Thyroid gland (tissue), 4 donors: ENCODE measurements around the gene ADIPOR1. TPM values are rescaled to one million over a fixed set of nuclear protein-coding genes. Genes with fewer than 3 reads are reported as not detected.

Experiments
- DNase-seq, 2 donors: peaks; one replicate each; pipeline ENCODE4 v3.0.0-alpha.2; 2019
- H3K27ac ChIP-seq, 3 donors: fragments of 200-600 bp; sonication (generic); 1 replicate in 2 of 3; 2 replicates in 1 of 3; pipeline ENCODE4 v1.5.1; 2016 to 2019; ENCODE audit warnings: mild to moderate bottlenecking in 1 of 3, moderate library complexity in 1 of 3
- H3K27me3 ChIP-seq: fragments of 200-600 bp; sonication (generic); one replicate; pipeline ENCODE4 v1.5.1; 2019
- H3K36me3 ChIP-seq, 2 donors: fragments of 200-600 bp; sonication (generic); one replicate each; pipeline ENCODE4 v1.5.1; 2016 to 2019
- H3K4me1 ChIP-seq, 2 donors: fragments of 200-600 bp; sonication (generic); one replicate each; pipeline ENCODE4 v1.5.1; 2017 to 2019
- H3K4me3 ChIP-seq, 3 donors: fragments of 200-600 bp; sonication (generic); replicated peaks in 1 of 3; 1 replicate in 2 of 3; 2 replicates in 1 of 3; pipeline ENCODE4 v1.5.1; 2016; ENCODE audit warnings: mild to moderate bottlenecking in 1 of 3
- H3K9me3 ChIP-seq: fragments of 200-600 bp; sonication (generic); one replicate; pipeline ENCODE4 v1.5.1; 2017
- POLR2A ChIP-seq, 2 donors: fragments of 450-650 bp; IDR thresholded peaks; one replicate each; pipeline ENCODE4 v1.6.1; 2017; ENCODE audit warnings: antibody characterized with exemption in 2 of 2, mild to moderate bottlenecking in 2 of 2, moderate library complexity in 1 of 2
- WGBS, 2 donors: methylation state at CpG; one replicate each; pipeline ENCODE4 v1.1.5; 2017; 5-methylcytosine and 5-hydroxymethylcytosine counted together
- intact Hi-C: fragments of 100-400 bp; cut with DNase I; formaldehyde crosslinking; loops from one replicate; pipeline ENCODE4 v1.15.1; 2023
- small RNA-seq: library from RNA; depleted of rRNA; stranded (forward); fragments of <200 nt; gene quantifications from one replicate; pipeline ENCODE3, GENCODE V24; 2016
- total RNA-seq, 4 donors: library from RNA; depleted of rRNA; stranded (reverse); fragments of >200 nt; gene quantifications; one replicate each; pipeline ENCODE4 v1.2.3, GENCODE V29; 2016
- TF ChIP-seq, protein P1 (sequence below), 6 experiments: fragments of 200-600 bp in 3 of 6; fragments of 450-650 bp in 3 of 6; sonication (generic) in 3 of 6; IDR thresholded peaks; one replicate each; pipeline ENCODE4 v1.5.1; 2016 to 2019; ENCODE audit warnings: antibody characterized with exemption in 6 of 6, mild to moderate bottlenecking in 2 of 6, inconsistent platforms in 1 of 6, moderate library complexity in 1 of 6

ADIPOR1 gene
- total RNA-seq, 4 donors from 2014 or later = 76.3 to 108 (median 81.2) TPM

DNA sequence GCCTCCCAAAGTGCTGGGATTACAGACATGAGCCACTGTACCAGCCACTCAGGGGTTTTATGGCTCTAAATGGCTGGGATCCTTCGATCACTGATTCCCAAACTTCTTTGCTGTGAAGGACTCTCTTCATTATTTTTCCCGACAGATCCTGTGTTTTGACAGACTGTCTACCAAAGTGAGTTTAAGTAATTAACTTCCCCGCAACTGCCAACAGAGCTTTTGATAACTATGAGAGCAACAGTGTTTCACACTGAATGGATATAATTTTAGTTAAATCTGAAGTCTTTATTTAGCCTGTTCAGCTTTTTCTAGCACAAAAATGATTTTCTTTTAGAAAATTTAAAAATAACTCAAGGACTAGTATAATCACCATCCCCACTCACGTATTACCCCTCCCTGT is 56.6 kb downstream of the ADIPOR1 start:
- DNase-seq = no peak
- H3K4me3 ChIP-seq = no peak overlapping the region
- H3K27ac ChIP-seq = no peak overlapping the region
- H3K36me3 ChIP-seq = peaks cover 4 to 21% of the 10 kb centered on the region in 2 donors
- no peak for TF ChIP-seq POLR2A (IDR thresholded peaks at IDR 0.05)
- TF ChIP-seq, protein P1, sequence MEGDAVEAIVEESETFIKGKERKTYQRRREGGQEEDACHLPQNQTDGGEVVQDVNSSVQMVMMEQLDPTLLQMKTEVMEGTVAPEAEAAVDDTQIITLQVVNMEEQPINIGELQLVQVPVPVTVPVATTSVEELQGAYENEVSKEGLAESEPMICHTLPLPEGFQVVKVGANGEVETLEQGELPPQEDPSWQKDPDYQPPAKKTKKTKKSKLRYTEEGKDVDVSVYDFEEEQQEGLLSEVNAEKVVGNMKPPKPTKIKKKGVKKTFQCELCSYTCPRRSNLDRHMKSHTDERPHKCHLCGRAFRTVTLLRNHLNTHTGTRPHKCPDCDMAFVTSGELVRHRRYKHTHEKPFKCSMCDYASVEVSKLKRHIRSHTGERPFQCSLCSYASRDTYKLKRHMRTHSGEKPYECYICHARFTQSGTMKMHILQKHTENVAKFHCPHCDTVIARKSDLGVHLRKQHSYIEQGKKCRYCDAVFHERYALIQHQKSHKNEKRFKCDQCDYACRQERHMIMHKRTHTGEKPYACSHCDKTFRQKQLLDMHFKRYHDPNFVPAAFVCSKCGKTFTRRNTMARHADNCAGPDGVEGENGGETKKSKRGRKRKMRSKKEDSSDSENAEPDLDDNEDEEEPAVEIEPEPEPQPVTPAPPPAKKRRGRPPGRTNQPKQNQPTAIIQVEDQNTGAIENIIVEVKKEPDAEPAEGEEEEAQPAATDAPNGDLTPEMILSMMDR (IDR thresholded peaks at IDR 0.05) = no peak
- H3K4me1 ChIP-seq = no peaks in the 10 kb centered on the region
- intact Hi-C loops = no loop called here
- H3K9me3 ChIP-seq = no peaks in the 10 kb centered on the region
- H3K27me3 ChIP-seq = no peaks in the 10 kb centered on the region
- WGBS, 2 donors = 94 to 95% methylated on average over 4 of the region's 4 CpGs

DNA sequence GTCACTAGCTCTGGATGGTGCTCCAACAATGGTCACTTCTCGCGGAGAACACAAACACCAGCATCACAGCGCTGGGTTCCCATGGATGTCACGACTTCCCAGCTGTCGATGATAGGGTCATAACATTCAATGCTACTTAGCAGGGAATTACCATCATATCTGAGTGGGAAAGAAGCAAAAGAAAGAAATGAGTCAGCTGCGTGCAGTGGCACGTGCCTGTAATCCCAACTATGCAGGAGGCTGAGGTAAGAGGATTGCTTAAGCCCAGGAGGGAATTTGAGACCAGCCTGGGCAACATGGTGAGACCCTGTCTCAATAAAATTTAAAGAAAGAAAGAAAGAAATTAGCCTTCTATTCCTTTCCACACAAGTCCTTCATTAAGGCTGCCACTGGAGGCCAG is 65.6 kb downstream of the ADIPOR1 start:
- Histone ChIP-seq H3K4me3 (no peak overlapping the region), H3K9me3 (no peaks in the 10 kb centered on the region), H3K27ac (no peak overlapping the region), H3K27me3 (no peaks in the 10 kb centered on the region), H3K36me3 (peaks cover 47 to 49% of the 10 kb centered on the region in 2 donors), H3K4me1 (peaks cover 7 to 11% of the 10 kb centered on the region in 2 donors)
- DNase-seq = no peak
- TF ChIP-seq, protein P1 (IDR thresholded peaks at IDR 0.05) = no peak
- no peak for TF ChIP-seq POLR2A (IDR thresholded peaks at IDR 0.05)
- intact Hi-C loops = no loop called here
- 96% methylated on average over 7 of the region's 7 CpGs for WGBS, 2 donors

Small RNAs within 50 kb of the gene (small RNA-seq; reads per million reads assigned to genes)
- not detected for gene RF00019

Other genes starting within 250 kb of the ADIPOR1 start
- gene SYT2, start 247.9 kb downstream of the ADIPOR1 start, total RNA-seq = under 1 TPM in 2 of 4 donors, not detected in 2; under 0.01 to 0.38 TPM
- 10 to 100 TPM; 53.1 to 78.5 (median 61.2) TPM for gene KDM5B, start 149.9 kb downstream of the ADIPOR1 start, total RNA-seq
- not detected for gene PCAT6, start 147.4 kb downstream of the ADIPOR1 start, total RNA-seq
- 10 to 100 TPM in 1 of 4 donors, 1 to 10 TPM in 3; 6.1 to 10.7 (median 7.8) TPM for gene RABIF, start 69.2 kb downstream of the ADIPOR1 start, total RNA-seq
- 10 to 100 TPM; 25.1 to 34.0 (median 29.1) TPM for gene KLHL12, start 31.1 kb downstream of the ADIPOR1 start, total RNA-seq
- 10 to 100 TPM; 48.0 to 94.8 (median 64.6) TPM for gene CYB5R1, start 8.9 kb upstream of the ADIPOR1 start, total RNA-seq
- gene TMEM183A, start 49.1 kb upstream of the ADIPOR1 start, total RNA-seq = 10 to 100 TPM; 71.0 to 93.9 (median 84.2) TPM
- 1 to 10 TPM in 3 of 4 donors, under 1 TPM in 1; 0.54 to 3.0 (median 2.1) TPM for gene PPFIA4, start 68.2 kb upstream of the ADIPOR1 start, total RNA-seq
- not detected for gene MYOG, start 127.7 kb upstream of the ADIPOR1 start, total RNA-seq
- 10 to 100 TPM in 2 of 4 donors, 1 to 10 TPM in 1, under 1 TPM in 1; 0.94 to 25.6 (median 6.8) TPM for gene ADORA1, start 169.4 kb upstream of the ADIPOR1 start, total RNA-seq
- gene MYBPH, start 217.5 kb upstream of the ADIPOR1 start, total RNA-seq = under 1 TPM in 2 of 4 donors, not detected in 2; 0.11 to 0.75 TPM
- 10 to 100 TPM in 1 of 4 donors, 1 to 10 TPM in 3; 1.2 to 42.9 (median 4.4) TPM for gene CHI3L1, start 228.4 kb upstream of the ADIPOR1 start, total RNA-seq